Subcutaneous adipose tissue (tissue), 4 donors: Measurements from ENCODE around the gene MROH8. TPM values are rescaled to one million over a fixed set of nuclear protein-coding genes. Genes with fewer than 3 reads are reported as not detected.

Experiments
- total RNA-seq, 4 donors: library from RNA; depleted of rRNA; stranded (reverse); fragments of >200 nt; gene quantifications; one replicate each; pipeline ENCODE4 v1.1.0, GENCODE V29; 2016

Gene MROH8
- total RNA-seq, 4 donors from 2014 or later, result 3.6 to 7.2 (median 4.1) TPM

Other genes starting within 250 kb of the MROH8 start
- 100 to 1,000 TPM; 178 to 620 (median 469) TPM for gene SAMHD1, start 227.8 kb downstream of the MROH8 start, total RNA-seq
- 1 to 10 TPM; 4.6 to 9.7 (median 6.5) TPM for gene RBL1, start 83.6 kb downstream of the MROH8 start, total RNA-seq
- 100 to 1,000 TPM in 2 of 4 donors, 10 to 100 TPM in 2; 65.6 to 130 (median 109) TPM for gene RPN2, start 218 bp downstream of the MROH8 start, total RNA-seq
- gene GHRH, start 82.3 kb upstream of the MROH8 start, total RNA-seq, result not detected
- 10 to 100 TPM; 22.2 to 53.8 (median 24.4) TPM for gene MANBAL, start 110.1 kb upstream of the MROH8 start, total RNA-seq
- gene SRC, start 166.6 kb upstream of the MROH8 start, total RNA-seq, result 10 to 100 TPM; 10.3 to 21.4 (median 12.9) TPM